ENCODE measurements around the gene TMEM100.

DNA sequence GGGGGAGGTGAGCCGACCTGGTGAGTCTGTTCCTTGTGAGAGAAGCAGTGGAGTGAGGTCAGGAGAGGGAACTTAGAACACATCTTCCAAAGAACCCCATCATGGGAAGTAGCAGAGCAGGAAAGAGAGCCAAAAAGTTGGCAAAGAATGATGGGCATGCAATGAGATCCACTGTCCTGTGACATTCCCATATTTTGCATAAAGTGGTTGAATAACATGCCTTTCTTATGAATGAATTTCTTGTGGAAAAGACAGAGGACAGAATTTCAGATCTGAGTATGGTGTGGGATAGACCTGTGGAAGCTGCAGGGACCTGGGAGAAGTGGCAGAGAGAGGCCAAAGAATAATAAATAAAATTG, 41.3 kb downstream of the TMEM100 start:
- TF ChIP-seq, protein P1, sequence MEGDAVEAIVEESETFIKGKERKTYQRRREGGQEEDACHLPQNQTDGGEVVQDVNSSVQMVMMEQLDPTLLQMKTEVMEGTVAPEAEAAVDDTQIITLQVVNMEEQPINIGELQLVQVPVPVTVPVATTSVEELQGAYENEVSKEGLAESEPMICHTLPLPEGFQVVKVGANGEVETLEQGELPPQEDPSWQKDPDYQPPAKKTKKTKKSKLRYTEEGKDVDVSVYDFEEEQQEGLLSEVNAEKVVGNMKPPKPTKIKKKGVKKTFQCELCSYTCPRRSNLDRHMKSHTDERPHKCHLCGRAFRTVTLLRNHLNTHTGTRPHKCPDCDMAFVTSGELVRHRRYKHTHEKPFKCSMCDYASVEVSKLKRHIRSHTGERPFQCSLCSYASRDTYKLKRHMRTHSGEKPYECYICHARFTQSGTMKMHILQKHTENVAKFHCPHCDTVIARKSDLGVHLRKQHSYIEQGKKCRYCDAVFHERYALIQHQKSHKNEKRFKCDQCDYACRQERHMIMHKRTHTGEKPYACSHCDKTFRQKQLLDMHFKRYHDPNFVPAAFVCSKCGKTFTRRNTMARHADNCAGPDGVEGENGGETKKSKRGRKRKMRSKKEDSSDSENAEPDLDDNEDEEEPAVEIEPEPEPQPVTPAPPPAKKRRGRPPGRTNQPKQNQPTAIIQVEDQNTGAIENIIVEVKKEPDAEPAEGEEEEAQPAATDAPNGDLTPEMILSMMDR (IDR thresholded peaks at IDR 0.05), result no peak
- no peak for TF ChIP-seq POLR2A (IDR thresholded peaks at IDR 0.05)

Measured in body of pancreas (tissue), 4 donors.